Measurements from ENCODE around the gene HDGF. TPM values are rescaled to one million over a fixed set of nuclear protein-coding genes. Genes with fewer than 3 reads are reported as not detected.

HDGF gene
- total and polyA plus RNA-seq, 9 of the 15 experiments (the other 6 are each of a cell fraction or from before 2014, with no cell fraction given): 38.8 to 601 (median 400) TPM

DNA sequence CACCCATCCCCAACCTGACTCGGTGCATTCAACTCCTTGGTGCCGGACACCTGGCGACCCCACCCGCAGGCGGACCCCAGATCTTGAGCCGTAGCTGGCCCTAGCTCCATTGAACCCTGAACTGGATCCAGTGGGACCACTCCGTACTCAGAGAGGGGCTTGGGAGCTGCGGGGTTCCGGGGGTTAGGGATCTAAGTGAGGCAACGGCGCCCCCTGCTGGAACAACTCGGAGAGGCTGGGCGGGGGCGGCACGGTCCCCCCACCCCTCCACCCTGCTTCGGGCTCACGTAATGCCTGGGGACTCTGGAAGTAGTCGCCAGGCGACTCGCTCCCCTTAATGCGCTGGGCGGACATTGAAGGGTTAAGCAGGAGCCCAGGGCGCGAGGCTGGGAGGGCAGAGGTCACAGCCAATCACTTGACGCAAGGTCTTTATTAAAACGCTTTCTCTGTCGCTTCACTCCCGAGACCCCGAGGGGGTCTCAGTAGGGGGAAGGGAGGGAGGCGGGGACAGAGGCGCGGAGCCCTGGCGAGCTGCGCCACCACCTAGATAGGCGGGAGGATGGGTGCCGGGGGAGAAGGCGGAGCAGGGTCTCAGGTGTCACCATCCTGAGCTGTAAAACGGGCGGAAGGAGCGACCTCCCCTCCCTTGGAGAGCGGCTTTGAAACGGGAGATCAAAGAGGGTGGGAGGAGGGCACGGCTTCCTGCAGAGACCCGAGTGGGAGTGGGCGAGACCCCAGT lies 45.4 kb downstream of the HDGF start (continued):
- peak; percentile 96 for TF ChIP-seq BRD9 (IDR thresholded peaks at IDR 0.05; ENCODE audit: low read depth, partially characterized antibody)
- no peak for TF ChIP-seq KDM2B (CRISPR knock-in tag; IDR thresholded peaks at IDR 0.05)
- TF ChIP-seq, protein P1, sequence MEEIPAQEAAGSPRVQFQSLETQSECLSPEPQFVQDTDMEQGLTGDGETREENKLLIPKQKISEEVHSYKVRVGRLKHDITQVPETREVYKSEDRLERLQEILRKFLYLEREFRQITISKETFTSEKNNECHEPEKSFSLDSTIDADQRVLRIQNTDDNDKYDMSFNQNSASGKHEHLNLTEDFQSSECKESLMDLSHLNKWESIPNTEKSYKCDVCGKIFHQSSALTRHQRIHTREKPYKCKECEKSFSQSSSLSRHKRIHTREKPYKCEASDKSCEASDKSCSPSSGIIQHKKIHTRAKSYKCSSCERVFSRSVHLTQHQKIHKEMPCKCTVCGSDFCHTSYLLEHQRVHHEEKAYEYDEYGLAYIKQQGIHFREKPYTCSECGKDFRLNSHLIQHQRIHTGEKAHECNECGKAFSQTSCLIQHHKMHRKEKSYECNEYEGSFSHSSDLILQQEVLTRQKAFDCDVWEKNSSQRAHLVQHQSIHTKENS (CRISPR knock-in tag; IDR thresholded peaks at IDR 0.05): no peak
- TF ChIP-seq HNRNPH1 (optimal IDR thresholded peaks at IDR 0.05; ENCODE audit: low read depth, low read length): no peak
- TF ChIP-seq BACH1 (tag; IDR thresholded peaks at IDR 0.05): no peak
- TF ChIP-seq EWSR1 (IDR thresholded peaks at IDR 0.05; ENCODE audit: borderline replicate concordance, low read depth, partially characterized antibody): no peak
- no peak for TF ChIP-seq KLF1 (tag; IDR thresholded peaks at IDR 0.05)
- no peak for TF ChIP-seq ZNF146 (CRISPR knock-in tag; IDR thresholded peaks at IDR 0.05; ENCODE audit: unreplicated experiment)
- peak; percentile 35; the same call in 1 of the 2 replicates for TF ChIP-seq TAF7 (tag; IDR thresholded peaks at IDR 0.05)
- no peak for TF ChIP-seq HOXB6 (CRISPR knock-in tag; IDR thresholded peaks at IDR 0.05; ENCODE audit: borderline replicate concordance)
- no peak for TF ChIP-seq KAT2B (IDR thresholded peaks at IDR 0.05; ENCODE audit: low read depth, low read length)
- peak; percentile 46; the same call in 1 of the 2 replicates for TF ChIP-seq CTBP1 (IDR thresholded peaks at IDR 0.05; ENCODE audit: borderline replicate concordance)
- TF ChIP-seq JUNB (CRISPR knock-in tag; conservative IDR thresholded peaks at IDR 0.05): no peak
- TF ChIP-seq ZNF764 (CRISPR knock-in tag; IDR thresholded peaks at IDR 0.05; ENCODE audit: low read depth): no peak
- TF ChIP-seq RBFOX2 (IDR thresholded peaks at IDR 0.05; ENCODE audit: low read depth, low read length): peak; percentile 72
- TF ChIP-seq ZNF717 (CRISPR knock-in tag; IDR thresholded peaks at IDR 0.05): no peak
- TF ChIP-seq, protein P2, sequence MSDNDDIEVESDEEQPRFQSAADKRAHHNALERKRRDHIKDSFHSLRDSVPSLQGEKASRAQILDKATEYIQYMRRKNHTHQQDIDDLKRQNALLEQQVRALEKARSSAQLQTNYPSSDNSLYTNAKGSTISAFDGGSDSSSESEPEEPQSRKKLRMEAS (CRISPR knock-in tag; IDR thresholded peaks at IDR 0.05): no peak
- TF ChIP-seq, protein P3, sequence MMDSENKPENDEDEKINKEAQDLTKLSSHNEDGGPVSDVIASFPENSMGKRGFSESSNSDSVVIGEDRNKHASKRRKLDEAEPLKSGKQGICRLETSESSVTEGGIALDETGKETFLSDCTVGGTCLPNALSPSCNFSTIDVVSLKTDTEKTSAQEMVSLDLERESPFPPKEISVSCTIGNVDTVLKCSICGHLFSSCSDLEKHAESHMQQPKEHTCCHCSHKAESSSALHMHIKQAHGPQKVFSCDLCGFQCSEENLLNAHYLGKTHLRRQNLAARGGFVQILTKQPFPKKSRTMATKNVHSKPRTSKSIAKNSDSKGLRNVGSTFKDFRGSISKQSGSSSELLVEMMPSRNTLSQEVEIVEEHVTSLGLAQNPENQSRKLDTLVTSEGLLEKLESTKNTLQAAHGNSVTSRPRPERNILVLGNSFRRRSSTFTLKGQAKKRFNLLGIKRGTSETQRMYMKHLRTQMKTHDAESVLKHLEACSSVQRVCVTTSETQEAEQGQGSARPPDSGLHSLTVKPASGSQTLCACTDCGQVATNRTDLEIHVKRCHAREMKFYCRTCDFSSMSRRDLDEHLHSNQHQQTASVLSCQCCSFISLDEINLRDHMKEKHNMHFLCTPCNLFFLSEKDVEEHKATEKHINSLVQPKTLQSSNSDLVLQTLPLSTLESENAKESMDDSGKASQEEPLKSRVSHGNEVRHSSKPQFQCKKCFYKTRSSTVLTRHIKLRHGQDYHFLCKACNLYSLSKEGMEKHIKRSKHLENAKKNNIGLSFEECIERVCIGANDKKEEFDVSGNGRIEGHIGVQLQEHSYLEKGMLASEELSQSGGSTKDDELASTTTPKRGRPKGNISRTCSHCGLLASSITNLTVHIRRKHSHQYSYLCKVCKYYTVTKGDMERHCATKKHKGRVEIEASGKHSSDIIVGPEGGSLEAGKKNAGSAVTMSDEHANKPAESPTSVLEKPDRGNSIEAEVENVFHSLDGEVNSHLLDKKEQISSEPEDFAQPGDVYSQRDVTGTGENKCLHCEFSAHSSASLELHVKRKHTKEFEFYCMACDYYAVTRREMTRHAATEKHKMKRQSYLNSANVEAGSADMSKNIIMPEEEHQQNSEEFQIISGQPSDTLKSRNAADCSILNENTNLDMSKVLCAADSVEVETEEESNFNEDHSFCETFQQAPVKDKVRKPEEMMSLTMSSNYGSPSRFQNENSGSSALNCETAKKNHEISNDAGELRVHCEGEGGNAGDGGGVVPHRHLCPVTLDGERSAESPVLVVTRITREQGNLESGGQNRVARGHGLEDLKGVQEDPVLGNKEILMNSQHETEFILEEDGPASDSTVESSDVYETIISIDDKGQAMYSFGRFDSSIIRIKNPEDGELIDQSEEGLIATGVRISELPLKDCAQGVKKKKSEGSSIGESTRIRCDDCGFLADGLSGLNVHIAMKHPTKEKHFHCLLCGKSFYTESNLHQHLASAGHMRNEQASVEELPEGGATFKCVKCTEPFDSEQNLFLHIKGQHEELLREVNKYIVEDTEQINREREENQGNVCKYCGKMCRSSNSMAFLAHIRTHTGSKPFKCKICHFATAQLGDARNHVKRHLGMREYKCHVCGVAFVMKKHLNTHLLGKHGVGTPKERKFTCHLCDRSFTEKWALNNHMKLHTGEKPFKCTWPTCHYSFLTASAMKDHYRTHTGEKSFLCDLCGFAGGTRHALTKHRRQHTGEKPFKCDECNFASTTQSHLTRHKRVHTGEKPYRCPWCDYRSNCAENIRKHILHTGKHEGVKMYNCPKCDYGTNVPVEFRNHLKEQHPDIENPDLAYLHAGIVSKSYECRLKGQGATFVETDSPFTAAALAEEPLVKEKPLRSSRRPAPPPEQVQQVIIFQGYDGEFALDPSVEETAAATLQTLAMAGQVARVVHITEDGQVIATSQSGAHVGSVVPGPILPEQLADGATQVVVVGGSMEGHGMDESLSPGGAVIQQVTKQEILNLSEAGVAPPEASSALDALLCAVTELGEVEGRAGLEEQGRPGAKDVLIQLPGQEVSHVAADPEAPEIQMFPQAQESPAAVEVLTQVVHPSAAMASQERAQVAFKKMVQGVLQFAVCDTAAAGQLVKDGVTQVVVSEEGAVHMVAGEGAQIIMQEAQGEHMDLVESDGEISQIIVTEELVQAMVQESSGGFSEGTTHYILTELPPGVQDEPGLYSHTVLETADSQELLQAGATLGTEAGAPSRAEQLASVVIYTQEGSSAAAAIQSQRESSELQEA (IDR thresholded peaks at IDR 0.05; ENCODE audit: low read depth): no peak

Measured in K562 (cell line).